ENCODE results near the gene ACSL5. TPM values are rescaled to one million over a fixed set of nuclear protein-coding genes. Genes with fewer than 3 reads are reported as not detected.

The ACSL5 gene
- total RNA-seq, result 100 to 1,000 TPM in 3 of 4 donors, 10 to 100 TPM in 1; 91.6 to 315 (median 178) TPM

- H3K4me1 ChIP-seq, result peaks cover 0 to 32% (median 28%) of the 10 kb centered on the region in 4 donors
Observed at GRCh38 chr10:112373912-112374338, at the start of gene ACSL5. Gene ACSL5 (plus strand): TSS chr10:112374116. CDS start chr10:112394947, 20,831 bp downstream.

GRCh38 chr10:112327678-112328077, 46.2 kb upstream of the ACSL5 start:
- DNase-seq, result no peak
- Histone ChIP-seq H3K4me3 (no peak overlapping the region), H3K4me1 (peaks cover 4 to 10% (median 9%) of the 10 kb centered on the region in 4 donors), H3K9me3 (no peaks in the 10 kb centered on the region), H3K36me3 (no peaks in the 10 kb centered on the region), H3K27ac (no peak overlapping the region), H3K27me3 (no peaks in the 10 kb centered on the region)
- intact Hi-C loops (cut with DNase I; ENCODE audit: low total_unique reads), result no loop called here
- TF ChIP-seq EP300 (IDR thresholded peaks at IDR 0.05; ENCODE audit: low read depth) (no peak), CTCF (IDR thresholded peaks at IDR 0.05) (no peak), POLR2AphosphoS5 (IDR thresholded peaks at IDR 0.05) (no peak), POLR2A (IDR thresholded peaks at IDR 0.05) (no peak)
- in situ Hi-C loops (cut with MboI; ENCODE audit: low pct_ligation_motif_present in 1 of 4, low pct_unique_long_range_greater_than_20kb in 1 of 4, low sequenced_read_pairs in 3 of 4), result no loop called here
- 82 to 83% methylated on average over 2 to 3 of the region's 3 CpGs for WGBS, 2 donors (ENCODE audit: low coverage in 1 of 2)

More at GRCh38 chr10:112373912-112374338, at the start of gene ACSL5:
- Histone ChIP-seq H3K9me3 (no peaks in the 10 kb centered on the region), H3K4me3 (peak within 1 kb of the TSS in 3 of 4 donors; percentile 4 to 60 (median 46)), H3K36me3 (no peaks in the 10 kb centered on the region), H3K27me3 (no peaks in the 10 kb centered on the region), H3K27ac (peak within 1 kb of the TSS; percentile 84 to 90 (median 88))
- intact Hi-C loops (cut with DNase I; ENCODE audit: low total_unique reads), result no loop called here
- TF ChIP-seq EP300 (IDR thresholded peaks at IDR 0.05; ENCODE audit: low read depth) (no peak), CTCF (IDR thresholded peaks at IDR 0.05) (no peak), POLR2A (IDR thresholded peaks at IDR 0.05) (peak; percentile 81), POLR2AphosphoS5 (IDR thresholded peaks at IDR 0.05) (peak; percentile 50 to 92 (median 82))
- in situ Hi-C loops (cut with MboI; ENCODE audit: low pct_ligation_motif_present in 1 of 4, low pct_unique_long_range_greater_than_20kb in 1 of 4, low sequenced_read_pairs in 3 of 4), result no loop called here
- DNase-seq, result peak; percentile 73
- WGBS, 2 donors (ENCODE audit: low coverage in 1 of 2), result 54 to 58% methylated on average over 4 of the region's 4 CpGs

- H3K36me3 ChIP-seq, result no peaks in the 10 kb centered on the region
- WGBS, 2 donors (ENCODE audit: low coverage in 1 of 2), result 17 to 45% methylated on average over 2 to 4 of the region's 4 CpGs
- TF ChIP-seq EP300 (IDR thresholded peaks at IDR 0.05; ENCODE audit: low read depth) (no peak), CTCF (IDR thresholded peaks at IDR 0.05) (no peak), POLR2AphosphoS5 (IDR thresholded peaks at IDR 0.05) (no peak), POLR2A (IDR thresholded peaks at IDR 0.05) (no peak)
- intact Hi-C loops (cut with DNase I; ENCODE audit: low total_unique reads), result no loop called here
- no peak overlapping the region for H3K4me3 ChIP-seq
- H3K9me3 ChIP-seq, result no peaks in the 10 kb centered on the region
- peak overlapping the region in 1 of 4 donors; percentile 3 for H3K27ac ChIP-seq
- no peaks in the 10 kb centered on the region for H3K27me3 ChIP-seq
- peaks cover 9 to 31% (median 16%) of the 10 kb centered on the region in 4 donors for H3K4me1 ChIP-seq
- peak; percentile 33 for DNase-seq
- in situ Hi-C loops (cut with MboI; ENCODE audit: low pct_ligation_motif_present in 1 of 4, low pct_unique_long_range_greater_than_20kb in 1 of 4, low sequenced_read_pairs in 3 of 4), result no loop called here
Observed at GRCh38 chr10:112330162-112330561, 43.8 kb upstream of the ACSL5 start.

GRCh38 chr10:112330607-112331160, 43.2 kb upstream of the ACSL5 start:
- intact Hi-C loops (cut with DNase I; ENCODE audit: low total_unique reads) (no loop called here), in situ Hi-C loops (cut with MboI; ENCODE audit: low pct_ligation_motif_present in 1 of 4, low pct_unique_long_range_greater_than_20kb in 1 of 4, low sequenced_read_pairs in 3 of 4) (no loop called here)
- WGBS, 2 donors (ENCODE audit: low coverage in 1 of 2), result 40 to 51% methylated on average over 1 of the region's 1 CpG
- no peaks in the 10 kb centered on the region for H3K27me3 ChIP-seq
- no peak overlapping the region for H3K4me3 ChIP-seq
- no peaks in the 10 kb centered on the region for H3K36me3 ChIP-seq
- peak overlapping the region in 1 of 4 donors; percentile 3 for H3K27ac ChIP-seq
- no peak for DNase-seq
- TF ChIP-seq CTCF (IDR thresholded peaks at IDR 0.05) (no peak), EP300 (IDR thresholded peaks at IDR 0.05; ENCODE audit: low read depth) (no peak), POLR2A (IDR thresholded peaks at IDR 0.05) (no peak), POLR2AphosphoS5 (IDR thresholded peaks at IDR 0.05) (no peak)
- no peaks in the 10 kb centered on the region for H3K9me3 ChIP-seq
- H3K4me1 ChIP-seq, result peaks cover 9 to 37% (median 19%) of the 10 kb centered on the region in 4 donors

Measured in transverse colon (tissue), 4 donors.